GM12892 (cell line): ENCODE measurements around the gene MAP1S.

Experiments
- POLR2A ChIP-seq: IDR thresholded peaks from 2 replicates; pipeline ENCODE4 v1.6.1; 2011; ENCODE audit warnings: low read depth, low read length, control low read depth
- POLR2AphosphoS5 ChIP-seq: IDR thresholded peaks from 2 replicates; pipeline ENCODE4 v1.6.1; 2011; ENCODE audit warnings: low read depth, low read length, control low read depth

GRCh38 chr19:17682273-17682672 is 37.0 kb upstream of the MAP1S start:
- TF ChIP-seq POLR2A (no peak), POLR2AphosphoS5 (no peak)
